ENCODE results near the gene HNRNPA2B1.
"Not testable (repeated sequence)": the region's sequence is repeated elsewhere in the genome, so short reads cannot be mapped to it uniquely, and the experiment has no call there.

The HNRNPA2B1 gene

DNA sequence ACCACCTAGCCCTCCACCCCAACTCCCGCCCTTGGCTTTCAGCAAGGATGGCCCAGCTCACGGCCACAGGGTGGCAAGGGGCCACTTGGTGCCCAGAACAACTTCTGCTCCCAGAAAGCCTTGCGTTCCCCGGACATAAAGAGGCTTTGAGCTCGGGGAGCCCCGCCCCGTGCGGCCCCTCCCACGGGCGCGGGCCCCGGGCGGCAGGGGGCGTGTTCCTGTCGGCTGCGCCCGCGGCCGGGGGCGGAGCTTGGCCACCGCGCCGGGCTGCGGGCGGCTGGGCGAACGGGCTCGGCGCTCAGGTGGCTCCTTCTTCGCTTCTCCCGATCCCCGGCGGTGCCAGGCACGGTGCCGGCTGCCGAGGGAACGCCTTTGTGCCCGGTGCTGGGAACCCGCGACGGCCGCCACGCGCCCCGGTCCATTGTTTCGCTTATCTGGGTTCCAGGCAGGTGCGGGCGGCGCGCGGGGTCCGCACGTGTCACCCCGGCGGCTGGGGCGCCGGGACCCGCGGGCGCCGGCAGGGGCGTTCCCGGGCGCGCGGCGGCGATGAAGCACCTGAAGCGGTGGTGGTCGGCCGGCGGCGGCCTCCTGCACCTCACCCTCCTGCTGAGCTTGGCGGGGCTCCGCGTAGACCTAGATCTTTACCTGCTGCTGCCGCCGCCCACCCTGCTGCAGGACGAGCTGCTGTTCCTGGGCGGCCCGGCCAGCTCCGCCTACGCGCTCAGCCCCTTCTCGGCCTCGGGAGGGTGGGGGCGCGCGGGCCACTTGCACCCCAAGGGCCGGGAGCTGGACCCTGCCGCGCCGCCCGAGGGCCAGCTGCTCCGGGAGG lies 48.4 kb downstream of the HNRNPA2B1 start, which contains the start of gene NFE2L3:
TSS of gene NFE2L3 (plus strand) at position 246 of the 829 bp plus-strand sequence. CDS start at position 547, 301 bp downstream.
- TF ChIP-seq CTCF (conservative IDR thresholded peaks at IDR 0.05; ENCODE audit: low read depth): no peak
- ChIA-PET POLR2A (ENCODE audit: low non-redundant PET) (interaction anchor here (0.6 kb wide), 1 partner anchor 48 kb away, joined by 3 read pairs; no protein-coding TSS in a partner anchor), CTCF (interaction anchor here (0.6 kb wide), 3 partner anchors 287 to 989 kb away, joined by 3 to 4 read pairs (median 3); no protein-coding TSS in a partner anchor)
- DNase-seq (ENCODE audit: low spot score): peak; percentile 78
- no peak within 1 kb of the TSS for H3K27ac ChIP-seq

DNA sequence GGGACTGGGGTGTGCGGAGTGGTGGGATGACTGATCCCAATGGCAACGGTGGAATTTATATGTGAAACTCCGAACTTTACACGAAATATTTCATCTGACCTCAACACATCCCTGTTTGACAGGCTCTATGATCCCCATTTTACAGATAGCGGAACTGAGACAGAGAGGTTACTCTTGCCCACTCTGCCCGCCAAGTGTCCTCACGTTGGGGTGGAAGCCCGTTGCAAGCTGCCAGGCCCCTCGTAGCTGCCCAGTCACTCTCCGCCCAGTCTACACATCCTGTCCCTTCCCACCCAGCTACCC lies 48.9 kb downstream of the HNRNPA2B1 start:
- ChIA-PET POLR2A (ENCODE audit: low non-redundant PET) (interaction anchor here (0.6 kb wide), 1 partner anchor 48 kb away, joined by 3 read pairs; no protein-coding TSS in a partner anchor), CTCF (interaction anchor here (0.6 kb wide), 1 partner anchor 990 kb away, joined by 4 read pairs; no protein-coding TSS in a partner anchor)
- no peak for DNase-seq (ENCODE audit: low spot score)
- TF ChIP-seq CTCF (conservative IDR thresholded peaks at IDR 0.05; ENCODE audit: low read depth): no peak
- H3K27ac ChIP-seq: no peak overlapping the region

DNA sequence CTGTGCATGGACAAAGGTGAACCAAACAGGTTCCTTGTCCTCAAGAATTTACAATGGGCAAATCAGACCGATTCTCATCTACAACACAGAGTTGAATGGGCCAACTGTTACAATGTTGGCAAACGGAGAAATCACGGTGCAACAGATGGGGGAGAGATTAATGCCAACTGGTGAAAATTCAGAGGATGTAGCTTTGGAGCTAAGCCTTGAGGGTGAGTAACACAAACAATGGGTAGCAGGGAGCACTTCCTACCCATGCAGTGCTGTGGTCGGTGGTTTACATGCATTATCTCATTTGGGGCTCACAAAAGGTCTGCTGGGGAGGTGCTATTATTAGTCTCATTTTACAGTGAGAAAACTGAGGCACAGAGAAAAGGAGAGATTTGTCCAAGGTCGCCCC lies 49.5 kb downstream of the HNRNPA2B1 start:
- POLR2A ChIA-PET (ENCODE audit: low non-redundant PET): no interaction called here
- H3K27ac ChIP-seq: no peak overlapping the region
- TF ChIP-seq CTCF (conservative IDR thresholded peaks at IDR 0.05; ENCODE audit: low read depth): no peak
- CTCF ChIA-PET: interaction anchor here (0.6 kb wide), 2 partner anchors 18 to 990 kb away, joined by 3 to 4 read pairs; no protein-coding TSS in a partner anchor
- DNase-seq (ENCODE audit: low spot score): no peak

DNA sequence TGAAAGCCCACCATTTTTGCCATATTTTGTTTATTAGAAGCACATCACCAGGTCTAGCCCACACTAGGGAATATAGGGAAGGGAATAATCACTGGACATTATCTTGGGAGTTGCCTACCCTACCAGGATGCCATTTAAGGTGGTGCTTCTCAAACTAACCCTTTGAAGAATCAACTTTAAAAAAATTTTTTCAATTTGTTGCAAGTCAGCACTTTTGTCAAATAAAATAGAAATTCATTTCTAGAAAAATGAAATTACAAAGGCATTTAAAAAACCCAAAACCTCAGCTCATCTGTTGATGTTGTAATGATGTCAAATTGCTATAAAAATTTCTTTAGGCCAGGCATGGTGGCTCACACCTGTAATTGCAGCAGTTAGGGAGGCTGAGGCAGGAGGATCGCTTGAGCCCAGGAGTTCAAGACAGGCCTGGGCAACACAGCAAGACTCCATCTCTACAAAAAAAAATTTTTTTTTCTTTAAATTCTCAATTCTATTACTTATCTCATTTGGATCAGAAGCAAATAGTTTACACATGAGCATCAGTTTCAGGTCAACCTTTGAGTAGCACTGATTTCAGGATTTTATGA lies 51.1 kb downstream of the HNRNPA2B1 start:
- POLR2A ChIA-PET (ENCODE audit: low non-redundant PET): no interaction called here
- TF ChIP-seq CTCF (conservative IDR thresholded peaks at IDR 0.05; ENCODE audit: low read depth): no peak
- no peak for DNase-seq (ENCODE audit: low spot score)
- CTCF ChIA-PET: interaction anchor here (1.1 kb wide), 1 partner anchor 8 kb away, joined by 3 read pairs; no protein-coding TSS in a partner anchor
- no peak overlapping the region for H3K27ac ChIP-seq

DNA sequence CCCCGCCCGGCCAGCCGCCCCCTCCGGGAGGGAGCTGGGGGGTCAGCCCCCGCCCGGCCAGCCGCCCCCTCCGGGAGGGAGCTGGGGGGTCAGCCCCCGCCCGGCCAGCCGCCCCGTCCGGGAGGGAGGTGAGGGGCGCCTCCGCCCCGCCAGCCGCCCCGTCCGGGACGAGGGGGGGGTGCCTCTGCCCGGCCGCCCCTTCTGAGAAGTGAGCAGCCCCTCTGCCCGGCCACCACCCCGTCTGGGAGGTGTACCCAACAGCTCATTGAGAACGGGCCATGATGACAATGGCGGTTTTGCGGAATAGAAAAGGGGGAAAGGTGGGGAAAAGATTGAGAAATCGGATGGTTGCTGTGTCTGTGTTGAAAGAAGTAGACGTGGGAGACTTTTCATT lies 52.2 kb downstream of the HNRNPA2B1 start:
- DNase-seq (ENCODE audit: low spot score); POLR2A ChIA-PET (ENCODE audit: low non-redundant PET); H3K27ac ChIP-seq; CTCF ChIA-PET: not testable (repeated sequence)

DNA sequence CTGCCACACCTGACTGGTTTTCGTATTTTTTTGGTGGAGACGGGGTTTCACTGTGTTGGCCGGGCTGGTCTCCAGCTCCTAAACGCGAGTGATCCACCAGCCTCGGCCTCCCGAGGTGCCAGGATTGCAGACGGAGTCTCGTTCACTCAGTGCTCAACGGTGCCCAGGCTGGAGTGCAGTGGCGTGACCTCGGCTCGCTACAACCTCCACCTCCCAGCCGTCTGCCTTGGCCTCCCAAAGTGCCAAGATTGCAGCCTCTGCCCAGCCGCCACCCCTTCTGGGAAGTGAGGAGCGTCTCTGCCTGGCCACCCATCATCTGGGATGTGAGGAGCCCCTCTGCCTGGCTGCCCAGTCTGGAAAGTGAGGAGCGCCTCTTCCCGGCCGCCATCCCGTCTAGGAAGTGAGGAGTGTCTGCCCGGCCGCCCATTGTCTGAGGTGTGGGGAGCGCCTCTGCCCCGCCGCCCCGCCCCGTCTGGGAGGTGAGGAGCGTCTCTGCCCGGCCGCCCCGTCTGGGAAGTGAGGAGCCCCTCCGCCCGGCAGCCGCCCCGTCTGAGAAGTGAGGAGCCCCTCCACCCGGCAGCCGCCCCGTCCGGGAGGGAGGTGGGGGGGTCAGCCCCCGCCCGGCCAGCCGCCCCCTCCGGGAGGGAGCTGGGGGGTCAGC lies 52.8 kb downstream of the HNRNPA2B1 start:
- POLR2A ChIA-PET (ENCODE audit: low non-redundant PET); DNase-seq (ENCODE audit: low spot score); H3K27ac ChIP-seq: not testable (repeated sequence)
- CTCF ChIA-PET: interaction anchor here (0.6 kb wide), 1 partner anchor 57 kb away, joined by 3 read pairs; no protein-coding TSS in a partner anchor

GRCh38 chr7:26147030-26147429 lies 53.5 kb downstream of the HNRNPA2B1 start:
- TF ChIP-seq CTCF (conservative IDR thresholded peaks at IDR 0.05; ENCODE audit: low read depth): no peak
- no peak overlapping the region for H3K27ac ChIP-seq
- ChIA-PET CTCF (interaction anchor here (0.6 kb wide), 1 partner anchor 56 kb away, joined by 3 read pairs; no protein-coding TSS in a partner anchor), POLR2A (ENCODE audit: low non-redundant PET) (no interaction called here)
- DNase-seq (ENCODE audit: low spot score): no peak
